H1 (cell line): ENCODE results near the gene CLINT1. TPM values are rescaled to one million over a fixed set of nuclear protein-coding genes. Genes with fewer than 3 reads are reported as not detected.

Source experiments
- CTCF ChIA-PET: fragments of 300-600 bp; sonication (Branson Sonifier 250); formaldehyde crosslinking; loops from one replicate; lab custom pipeline; 2021; ENCODE audit not compliant: partially characterized antibody; lab: Charles Lee
- POLR2A ChIA-PET: fragments of 300-600 bp; sonication (Branson Sonifier 250); formaldehyde crosslinking; loops from one replicate; lab custom pipeline; 2021; ENCODE audit warnings: inconsistent platforms; ENCODE audit not compliant: partially characterized antibody; lab: Charles Lee
- DNase-seq, 2 experiments: peaks; one replicate each; pipeline versions ENCODE4 v3.0.0 to v3.0.0-alpha.2; 2010 to 2022; ENCODE audit warnings: low spot score in 2 of 2, low read depth in 1 of 2, mixed read lengths in 1 of 2
- FAIRE-seq: peaks from 2 replicates; lab custom pipeline; 2011; peaks lifted over from hg19 to GRCh38; lab: Jason Lieb, UNC
- H2AFZ ChIP-seq: 2 replicates; pipeline ENCODE4 v1.8.1; 2012; ENCODE audit warnings: low read length, inconsistent platforms
- H2AK5ac ChIP-seq: 2 replicates; pipeline ENCODE4 v1.6.1; 2013; ENCODE audit warnings: low read depth, low read length
- H2BK120ac ChIP-seq: replicated peaks from 2 replicates; pipeline ENCODE3; 2013; ENCODE audit warnings: low read depth, low read length, inconsistent platforms
- H2BK12ac ChIP-seq: 2 replicates; pipeline ENCODE4 v1.6.1; 2013; ENCODE audit warnings: low read depth, low read length
- H2BK15ac ChIP-seq: 2 replicates; pipeline ENCODE4 v1.6.1; 2013; ENCODE audit warnings: low read length
- H2BK20ac ChIP-seq: 2 replicates; pipeline ENCODE4 v1.6.1; 2013; ENCODE audit warnings: low read length
- H2BK5ac ChIP-seq: 2 replicates; pipeline ENCODE4 v1.6.1; 2013; ENCODE audit warnings: low read depth, low read length
- H3K14ac ChIP-seq: 2 replicates; pipeline ENCODE4 v1.6.1; 2013; ENCODE audit warnings: inconsistent platforms; ENCODE audit not compliant: insufficient read length
- H3K18ac ChIP-seq: 2 replicates; pipeline ENCODE4 v1.6.1; 2013; ENCODE audit warnings: low read length; ENCODE audit errors: extremely low read depth
- H3K23ac ChIP-seq: 2 replicates; pipeline ENCODE4 v1.6.1; 2013; ENCODE audit warnings: inconsistent platforms; ENCODE audit not compliant: insufficient read length
- H3K23me2 ChIP-seq: 2 replicates; pipeline ENCODE4 v1.6.1; 2013; ENCODE audit warnings: low read depth, low read length
- H3K27ac ChIP-seq: 2 replicates; pipeline ENCODE4 v1.6.1; 2011; ENCODE audit warnings: low read depth, low read length, inconsistent platforms
- H3K27me3 ChIP-seq, 4 experiments: replicated peaks in 1 of 4; 1 replicate in 1 of 4; 2 replicates in 3 of 4; pipeline versions ENCODE4 v1.6.1 to v1.8.1; 2011 to 2013; ENCODE audit warnings: low read length in 3 of 4, mild to moderate bottlenecking in 3 of 4, inconsistent platforms in 2 of 4, mixed read lengths in 2 of 4, moderate library complexity in 1 of 4; ENCODE audit not compliant: control insufficient read depth in 3 of 4, insufficient read depth in 3 of 4; ENCODE audit errors: extremely low read depth in 1 of 4
- H3K36me3 ChIP-seq, 4 experiments: 2 replicates each; pipeline versions ENCODE4 v1.6.1 to v1.8.1; 2011 to 2013; ENCODE audit warnings: mild to moderate bottlenecking in 4 of 4, low read length in 3 of 4, moderate library complexity in 2 of 4, control low read depth in 1 of 4, inconsistent platforms in 1 of 4; ENCODE audit not compliant: insufficient read depth in 4 of 4, control insufficient read depth in 2 of 4
- H3K4ac ChIP-seq: replicated peaks from 2 replicates; pipeline ENCODE3; 2013; ENCODE audit warnings: low read length, low read depth, mixed read lengths, inconsistent platforms; ENCODE audit not compliant: insufficient read length
- H3K4me1 ChIP-seq, 4 experiments: replicated peaks in 1 of 4; 1 replicate in 1 of 4; 2 replicates in 3 of 4; pipeline versions ENCODE4 v1.6.1 to v1.8.1; 2011 to 2013; ENCODE audit warnings: low read length in 3 of 4, inconsistent platforms in 2 of 4, mixed read lengths in 1 of 4; ENCODE audit not compliant: insufficient read depth in 4 of 4, control insufficient read depth in 3 of 4
- H3K4me2 ChIP-seq, 2 experiments: 2 replicates each; pipeline versions ENCODE4 v1.6.1 to v1.8.1; 2011 to 2013; ENCODE audit warnings: low read depth in 2 of 2, low read length in 2 of 2, control low read depth in 1 of 2, inconsistent platforms in 1 of 2, mild to moderate bottlenecking in 1 of 2; ENCODE audit not compliant: insufficient read depth in 1 of 2
- H3K4me3 ChIP-seq, 4 experiments: fragments of 200-600, 300-600 bp in 1 of 4; sonication (generic), shearing (Covaris generic), sonication (Bioruptor Twin) in 1 of 4; 2 replicates each; pipeline versions ENCODE4 v1.5.1 to v1.8.1; 2011 to 2016; ENCODE audit warnings: low read length in 4 of 4, low read depth in 3 of 4, control low read depth in 2 of 4, inconsistent platforms in 2 of 4, mild to moderate bottlenecking in 2 of 4, mixed read lengths in 1 of 4, moderate library complexity in 1 of 4; ENCODE audit not compliant: insufficient read depth in 2 of 4; ENCODE audit errors: extremely low read depth in 1 of 4
- H3K56ac ChIP-seq: replicated peaks from 2 replicates; pipeline ENCODE3; 2013; ENCODE audit warnings: low read depth, mild to moderate bottlenecking, mixed read lengths, low read length, inconsistent platforms; ENCODE audit not compliant: insufficient read length
- H3K79me1 ChIP-seq: 2 replicates; pipeline ENCODE4 v1.6.1; 2013; ENCODE audit warnings: low read depth, low read length, control low read depth
- H3K79me2 ChIP-seq, 2 experiments: 2 replicates each; pipeline versions ENCODE4 v1.6.1 to v1.8.1; 2012 to 2013; ENCODE audit warnings: low read length in 2 of 2, mild to moderate bottlenecking in 2 of 2, inconsistent platforms in 1 of 2; ENCODE audit not compliant: insufficient read depth in 2 of 2, control insufficient read depth in 1 of 2
- H3K9ac ChIP-seq, 4 experiments: replicated peaks in 1 of 4; 1 replicate in 1 of 4; 2 replicates in 3 of 4; pipeline versions ENCODE4 v1.6.1 to v1.8.1; 2011 to 2013; ENCODE audit warnings: low read depth in 3 of 4, low read length in 3 of 4, control low read depth in 2 of 4, mild to moderate bottlenecking in 2 of 4, moderate library complexity in 2 of 4, inconsistent platforms in 1 of 4; ENCODE audit errors: extremely low read depth in 1 of 4
- H3K9me3 ChIP-seq, 2 experiments: 2 replicates each; pipeline versions ENCODE4 v1.6.1 to v1.8.1; 2012 to 2013; ENCODE audit warnings: mild to moderate bottlenecking in 2 of 2, moderate library complexity in 2 of 2, control low read depth in 1 of 2, inconsistent platforms in 1 of 2, low read depth in 1 of 2, low read length in 1 of 2, mixed read lengths in 1 of 2; ENCODE audit not compliant: insufficient read depth in 2 of 2
- H4K20me1 ChIP-seq, 2 experiments: replicated peaks in 1 of 2; 2 replicates each; pipeline versions ENCODE3 to v1.8.1; 2011 to 2013; ENCODE audit warnings: inconsistent platforms in 2 of 2, low read length in 2 of 2, mild to moderate bottlenecking in 1 of 2; ENCODE audit not compliant: insufficient read depth in 2 of 2, control insufficient read depth in 1 of 2
- H4K5ac ChIP-seq: 2 replicates; pipeline ENCODE4 v1.6.1; 2013; ENCODE audit warnings: low read length, low read depth, mixed read lengths, inconsistent platforms; ENCODE audit not compliant: insufficient read length
- H4K8ac ChIP-seq: 2 replicates; pipeline ENCODE4 v1.8.0; 2013; ENCODE audit warnings: mild to moderate bottlenecking, moderate library complexity, low read length, inconsistent platforms; ENCODE audit not compliant: insufficient read depth; ENCODE audit errors: extremely low read depth
- H4K91ac ChIP-seq: replicated peaks from 2 replicates; pipeline ENCODE3; 2013; ENCODE audit warnings: low read length, mixed read lengths, inconsistent platforms; ENCODE audit not compliant: insufficient read length
- CEBPB ChIP-seq: IDR thresholded peaks from 2 replicates; pipeline ENCODE4 v1.6.1; 2012; ENCODE audit warnings: low read depth, low read length
- JUN ChIP-seq: IDR thresholded peaks from 2 replicates; pipeline ENCODE4 v1.6.1; 2011; ENCODE audit warnings: low read depth, mild to moderate bottlenecking, improper control_type of control experiment, low read length
- WGBS, 2 experiments: shearing (Covaris generic) in 1 of 2; methylation state at CpG; one replicate each; pipeline versions ENCODE4 v1.1.6 to v1.1.7; 2013 to 2015; ENCODE audit warnings: low lambda C conversion rate in 2 of 2, mixed read lengths in 2 of 2, inconsistent platforms in 1 of 2, low coverage in 1 of 2, missing lambda C conversion rate in 1 of 2; ENCODE audit not compliant: insufficient replicate concordance in 2 of 2, insufficient coverage in 1 of 2, insufficient read length in 1 of 2; ENCODE audit errors: extremely low coverage in 1 of 2, missing lambda C conversion rate in 1 of 2; 5-methylcytosine and 5-hydroxymethylcytosine counted together
- polyA plus RNA-seq, 7 experiments: library from polyadenylated mRNA; depleted of rRNA in 3 of 7; stranded (reverse) in 5 of 7; unstranded in 2 of 7; fragments of >200 nt in 5 of 7; fragments of 200-250 nt in 2 of 7; gene quantifications; 1 replicate in 5 of 7; 2 replicates in 1 of 7; 4 replicates in 1 of 7; pipeline versions ENCODE4 v1.2.1 to v1.2.3, GENCODE V29; 2011 to 2013; ENCODE audit warnings: missing spikeins in 2 of 7, mixed read lengths in 2 of 7
- total RNA-seq: library from RNA; stranded (reverse); fragmentation: NEBNext Ultra II Directional; extraction: Animal tissue kit (Norgen Biotek cat#: 25700); gene quantifications from 2 replicates; pipeline ENCODE4 v1.2.1, GENCODE V29; 2021

The CLINT1 gene
- total and polyA plus RNA-seq, 2 of the 8 experiments (the other 6 are each of a cell fraction or from before 2014, with no cell fraction given), result 85.9 to 140 TPM

DNA sequence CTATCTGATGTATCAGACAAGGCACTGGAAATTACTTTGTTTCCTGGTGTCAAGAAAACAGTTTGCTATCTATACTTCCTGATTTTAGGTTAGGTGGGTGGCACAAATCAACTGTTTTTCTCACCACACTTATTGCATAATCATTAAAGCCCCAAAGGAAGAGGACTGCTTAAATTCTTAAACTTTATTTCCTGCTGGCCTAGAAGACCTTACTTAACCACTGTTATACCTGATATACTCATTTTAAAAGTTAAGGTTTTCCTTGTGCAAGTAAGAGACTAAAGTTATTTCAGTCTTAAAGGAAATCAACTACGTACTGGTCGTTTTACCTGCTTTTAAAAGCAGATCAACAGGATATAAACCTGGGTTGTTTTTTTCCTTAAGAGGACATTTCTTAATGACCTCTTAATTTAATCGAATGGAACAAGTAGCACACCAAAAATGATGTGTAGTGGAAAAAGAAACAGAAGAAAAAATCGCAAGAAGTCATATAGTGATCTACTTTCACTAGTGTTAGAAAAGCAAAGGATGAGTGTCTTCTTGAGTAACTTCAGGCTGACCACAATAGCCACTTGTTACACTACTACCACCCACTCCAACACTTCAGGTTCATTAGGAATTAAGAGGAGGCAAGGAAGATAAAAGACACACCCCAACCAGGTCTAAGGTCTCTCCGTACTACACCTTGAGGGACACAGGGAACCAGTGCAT lies 974 bp downstream of the CLINT1 start:
- WGBS, 2 experiments, result 35% methylated on average over 5 of the region's 5 CpGs; no CpG with 5 or more reads in 1 of the 2 experiments
- Histone ChIP-seq H3K23ac (no peak overlapping the region), H3K9ac (peak overlapping the region in 3 of 4 experiments; percentile 60 to 88 (median 85); a peak in 6 of 7 replicates), H3K27ac (peak overlapping the region; percentile 81; the same call in 1 of the 2 replicates), H3K27me3 (no peaks in the 10 kb centered on the region), H4K20me1 (peaks cover 2 to 6% of the 10 kb centered on the region in 2 experiments), H2BK120ac (no peak overlapping the region), H2AFZ (no peak overlapping the region), H3K4ac (no peak overlapping the region), H3K79me2 (peaks cover 14 to 60% of the 10 kb centered on the region in 2 experiments), H4K8ac (peak overlapping the region; percentile 99; the same call in 1 of the 2 replicates), H3K56ac (peak overlapping the region; percentile 17), H3K4me3 (peak overlapping the region; percentile 60 to 90 (median 84)), H2BK15ac (no peak overlapping the region), H3K14ac (no peak overlapping the region), H4K5ac (peak overlapping the region; percentile 38), H3K4me1 (peaks cover 0 to 7% (median 4%) of the 10 kb centered on the region in 4 experiments; a peak in 3 of 7 replicates), H3K36me3 (no peaks in the 10 kb centered on the region), H2BK20ac (no peak overlapping the region), H4K91ac (no peak overlapping the region), H3K4me2 (peak overlapping the region; percentile 80 to 84), H3K23me2 (peaks cover 4% of the 10 kb centered on the region; the same call in 1 of the 2 replicates), H3K18ac (no peak overlapping the region), H3K9me3 (no peaks in the 10 kb centered on the region), H2AK5ac (no peak overlapping the region), H3K79me1 (no peaks in the 10 kb centered on the region; the same call in 1 of the 2 replicates), H2BK5ac (peak overlapping the region; percentile 95; the same call in 1 of the 2 replicates), H2BK12ac (no peak overlapping the region)
- FAIRE-seq (no peak), DNase-seq (no peak)
- CTCF ChIA-PET, result interaction anchor here (0.6 to 3.8 kb wide), 11 partner anchors 10 to 550 kb away, joined by 3 to 37 read pairs (median 6); no protein-coding TSS in a partner anchor
- POLR2A ChIA-PET, result interaction anchor here (0.9 to 1.4 kb wide), 11 partner anchors 10 to 137 kb away, joined by 3 to 9 read pairs (median 4); no protein-coding TSS in a partner anchor
- TF ChIP-seq CEBPB (peak; percentile 37; the same call in 1 of the 2 replicates), JUN (no peak)
